Upper lobe of right lung (tissue), 1 donor: ENCODE data around the gene PRR33. TPM values are rescaled to one million over a fixed set of nuclear protein-coding genes. Genes with fewer than 3 reads are reported as not detected.

Experiments
- ATAC-seq: fragments of 200-7000 bp; cut with Tn5 transposase; one replicate; pipeline ENCODE4 v1.9.1; 2020; ENCODE audit warnings: mild to moderate bottlenecking, moderate library complexity
- DNase-seq: peaks from one replicate; pipeline ENCODE4 v3.0.0-alpha.2; 2020
- H3K27ac ChIP-seq: fragments of 200-600 bp; one replicate; pipeline ENCODE4 v1.8.0; 2022
- H3K27me3 ChIP-seq: fragments of 200-600 bp; one replicate; pipeline ENCODE4 v1.8.0; 2022; ENCODE audit warnings: mild to moderate bottlenecking
- H3K36me3 ChIP-seq: fragments of 200-600 bp; one replicate; pipeline ENCODE4 v1.8.0; 2022
- H3K4me1 ChIP-seq: fragments of 200-600 bp; one replicate; pipeline ENCODE4 v1.8.0; 2022
- H3K4me3 ChIP-seq: fragments of 200-600 bp; one replicate; pipeline ENCODE4 v1.8.0; 2022; ENCODE audit warnings: mild to moderate bottlenecking
- H3K9me3 ChIP-seq: fragments of 200-600 bp; one replicate; pipeline ENCODE4 v1.8.0; 2022
- intact Hi-C: fragments of 100-400 bp; cut with DNase I; formaldehyde crosslinking; loops from one replicate; pipeline ENCODE4 v1.11.0; 2022
- total RNA-seq: library from RNA; stranded (reverse); fragmentation: NEBNext Ultra II Directional; extraction: Animal tissue kit (Norgen Biotek cat#: 25700); gene quantifications from one replicate; pipeline ENCODE4 v1.2.1, GENCODE V29; 2021
- TF ChIP-seq, protein P1 (sequence below): fragments of 200-600 bp; IDR thresholded peaks from one replicate; pipeline ENCODE4 v1.8.0; 2022; ENCODE audit warnings: antibody characterized with exemption
- donor health status: DM: no; HTN: yes; CAD: no; lungs with severe emphysema.

Gene PRR33
- total RNA-seq, 1 donor from 2014 or later: not detected

DNA sequence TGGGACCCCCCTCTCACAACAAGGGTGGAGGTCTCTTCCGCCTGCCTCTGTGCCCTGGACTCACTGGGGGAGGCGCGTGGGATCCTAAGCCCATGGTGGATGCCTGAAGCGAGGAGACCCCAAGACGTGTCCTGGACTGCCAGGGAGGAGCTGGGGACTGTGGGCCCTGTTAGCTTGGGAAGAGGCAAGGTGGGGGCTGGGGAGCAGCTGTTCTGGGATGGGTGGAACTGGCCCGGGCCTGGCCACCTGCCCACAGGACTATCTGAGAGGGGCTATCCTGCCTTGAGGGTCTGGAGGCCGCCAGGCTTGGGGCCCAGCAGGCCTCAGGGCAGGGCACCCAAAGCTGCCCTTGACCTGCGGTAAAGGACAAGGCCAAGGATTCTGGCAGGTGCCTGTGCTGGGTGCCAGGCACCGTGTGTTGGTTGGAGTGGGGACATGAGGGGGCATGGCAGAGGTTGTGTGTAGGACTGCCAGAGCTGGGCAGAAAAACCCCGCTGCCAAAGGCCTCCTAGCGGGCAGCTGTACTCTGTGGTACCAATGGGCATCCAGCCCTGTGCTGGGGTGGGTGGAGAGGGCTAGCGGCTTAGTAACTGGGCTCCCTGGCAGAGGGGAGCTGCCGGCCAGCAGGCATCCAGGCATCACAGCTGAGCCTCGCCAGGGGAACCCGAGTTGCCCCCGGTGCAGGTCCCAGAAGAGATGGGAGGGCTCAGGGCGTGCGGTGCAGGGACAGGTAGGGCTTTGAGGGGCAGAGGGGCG, 38.1 kb downstream of the PRR33 start:
- H3K27ac ChIP-seq: peak overlapping the region; percentile 77
- ATAC-seq: peak; percentile 5
- peaks cover 18% of the 10 kb centered on the region for H3K4me1 ChIP-seq

DNA sequence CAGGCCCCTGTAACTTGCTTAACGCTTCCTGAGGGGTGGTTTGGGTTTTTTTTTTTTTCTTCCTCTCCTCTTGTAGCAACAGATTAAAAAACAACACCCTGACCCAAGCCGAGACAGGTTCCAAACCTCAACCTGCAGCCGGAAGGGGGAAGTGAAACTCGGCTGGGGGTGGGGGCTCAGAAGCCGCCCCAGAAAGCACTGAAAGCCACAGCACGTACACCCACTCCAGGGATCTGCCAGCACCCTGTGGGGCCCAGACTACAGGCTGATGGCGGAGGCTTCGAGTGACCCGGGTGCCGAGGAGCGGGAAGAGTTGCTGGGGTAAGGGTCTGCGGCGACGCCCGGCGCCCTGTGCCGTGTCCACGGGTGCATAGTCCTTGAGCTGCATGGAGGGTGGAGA, 38.8 kb downstream of the PRR33 start, which contains the start of gene LSP1:
LSP1 (plus strand) TSS at position 208 of the 400 bp plus-strand sequence; CDS start at position 269, 61 bp downstream.
- TF ChIP-seq, protein P1, sequence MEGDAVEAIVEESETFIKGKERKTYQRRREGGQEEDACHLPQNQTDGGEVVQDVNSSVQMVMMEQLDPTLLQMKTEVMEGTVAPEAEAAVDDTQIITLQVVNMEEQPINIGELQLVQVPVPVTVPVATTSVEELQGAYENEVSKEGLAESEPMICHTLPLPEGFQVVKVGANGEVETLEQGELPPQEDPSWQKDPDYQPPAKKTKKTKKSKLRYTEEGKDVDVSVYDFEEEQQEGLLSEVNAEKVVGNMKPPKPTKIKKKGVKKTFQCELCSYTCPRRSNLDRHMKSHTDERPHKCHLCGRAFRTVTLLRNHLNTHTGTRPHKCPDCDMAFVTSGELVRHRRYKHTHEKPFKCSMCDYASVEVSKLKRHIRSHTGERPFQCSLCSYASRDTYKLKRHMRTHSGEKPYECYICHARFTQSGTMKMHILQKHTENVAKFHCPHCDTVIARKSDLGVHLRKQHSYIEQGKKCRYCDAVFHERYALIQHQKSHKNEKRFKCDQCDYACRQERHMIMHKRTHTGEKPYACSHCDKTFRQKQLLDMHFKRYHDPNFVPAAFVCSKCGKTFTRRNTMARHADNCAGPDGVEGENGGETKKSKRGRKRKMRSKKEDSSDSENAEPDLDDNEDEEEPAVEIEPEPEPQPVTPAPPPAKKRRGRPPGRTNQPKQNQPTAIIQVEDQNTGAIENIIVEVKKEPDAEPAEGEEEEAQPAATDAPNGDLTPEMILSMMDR: no peak
- no peaks in the 10 kb centered on the region for H3K36me3 ChIP-seq
- no peaks in the 10 kb centered on the region for H3K9me3 ChIP-seq
- H3K27me3 ChIP-seq: no peaks in the 10 kb centered on the region
- H3K27ac ChIP-seq: peak within 1 kb of the TSS; percentile 77
- intact Hi-C loops: no loop called here
- ATAC-seq: peak; percentile 53
- peaks cover 18% of the 10 kb centered on the region for H3K4me1 ChIP-seq
- peak; percentile 80 for DNase-seq
- peak within 1 kb of the TSS; percentile 51 for H3K4me3 ChIP-seq

More for the DNA sequence above, 38.1 kb downstream of the PRR33 start:
- Histone ChIP-seq H3K27me3 (no peaks in the 10 kb centered on the region), H3K9me3 (no peaks in the 10 kb centered on the region), H3K4me3 (peak overlapping the region; percentile 51), H3K36me3 (no peaks in the 10 kb centered on the region)
- TF ChIP-seq, protein P1: no peak
- no peak for DNase-seq
- intact Hi-C loops: no loop called here

DNA sequence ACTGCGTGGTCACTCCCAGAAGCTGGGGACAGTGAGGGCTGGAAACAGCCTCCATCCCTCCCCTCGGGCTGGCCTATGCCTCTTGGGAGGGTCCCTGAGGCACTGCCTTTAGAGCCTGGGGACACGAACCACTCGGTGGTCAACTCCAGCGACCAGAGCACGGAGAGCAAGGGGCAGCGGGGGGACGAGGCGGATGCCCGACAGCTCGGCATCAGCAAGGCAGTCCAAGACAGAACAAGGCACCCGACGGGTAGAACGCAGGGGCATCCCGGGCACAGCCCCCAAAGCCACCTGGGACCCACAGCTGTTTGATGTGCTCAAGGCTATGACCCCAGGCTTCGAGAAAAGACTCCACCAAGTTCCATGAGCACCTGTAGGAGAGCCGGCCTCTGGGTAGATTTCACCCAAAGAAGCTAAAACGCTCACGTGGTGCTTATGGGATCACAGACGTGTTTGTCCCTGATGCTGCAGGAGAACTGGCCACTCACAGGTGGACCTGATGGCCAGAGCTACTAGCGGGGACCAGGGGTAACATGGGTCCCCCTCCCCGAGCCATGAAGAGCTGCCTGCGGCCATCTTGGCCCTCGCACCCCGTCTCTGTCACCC, 39.3 kb downstream of the PRR33 start:
- Histone ChIP-seq H3K27ac (peak overlapping the region; percentile 77), H3K27me3 (no peaks in the 10 kb centered on the region), H3K36me3 (no peaks in the 10 kb centered on the region), H3K4me3 (peak overlapping the region; percentile 51), H3K9me3 (no peaks in the 10 kb centered on the region), H3K4me1 (peaks cover 18% of the 10 kb centered on the region)
- DNase-seq (no peak), ATAC-seq (no peak)
- intact Hi-C loops: no loop called here
- TF ChIP-seq, protein P1: no peak

DNA sequence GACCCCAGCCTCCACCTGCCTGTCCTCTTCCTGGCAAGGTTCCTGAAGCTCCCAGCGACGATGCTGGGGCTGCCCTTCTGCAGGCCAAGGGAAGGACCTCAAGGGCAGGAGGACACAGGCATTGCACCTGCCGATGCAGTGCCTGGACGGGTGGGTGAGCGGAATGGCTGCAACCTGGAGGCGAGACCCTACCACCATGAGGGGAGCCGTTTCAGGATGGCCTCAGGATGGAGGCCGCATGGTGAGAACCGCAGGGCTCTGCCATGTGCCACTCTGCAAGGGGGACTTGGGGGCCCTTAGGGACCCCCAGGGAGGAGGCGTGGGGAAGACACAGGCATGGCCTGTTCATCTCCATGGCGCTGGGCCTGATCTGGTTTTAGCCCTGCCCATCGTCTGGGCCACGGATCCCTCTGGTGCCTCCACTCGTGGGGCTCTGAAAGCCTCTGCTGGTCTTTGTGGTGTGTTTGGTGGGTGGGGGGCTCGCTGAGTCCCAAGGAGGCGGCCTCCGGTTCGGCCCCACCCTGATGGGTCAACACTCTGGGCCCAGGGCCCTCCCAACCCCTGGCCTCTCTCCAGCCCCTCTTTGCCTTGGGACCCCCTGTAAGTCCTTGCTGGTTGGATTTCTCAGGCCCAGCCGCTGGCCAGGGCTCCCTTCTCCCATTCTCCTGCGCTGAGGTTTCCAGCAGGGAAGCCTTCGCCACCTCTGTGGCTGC, 40.1 kb downstream of the PRR33 start:
- Histone ChIP-seq H3K36me3 (no peaks in the 10 kb centered on the region), H3K9me3 (no peaks in the 10 kb centered on the region)

More for the DNA sequence above, 40.1 kb downstream of the PRR33 start:
- DNase-seq (no peak), ATAC-seq (no peak)
- intact Hi-C loops: no loop called here
- H3K27ac ChIP-seq: peak overlapping the region; percentile 77
- H3K4me3 ChIP-seq: no peak overlapping the region
- TF ChIP-seq, protein P1: no peak
- no peaks in the 10 kb centered on the region for H3K27me3 ChIP-seq
- peaks cover 18% of the 10 kb centered on the region for H3K4me1 ChIP-seq
